ENCODE data around the gene PTGFR.
A peak's percentile ranks its signal among the peaks of the same experiment; 100 is the strongest.

Gene PTGFR

GRCh38 chr1:78492386-78492950, 1.7 kb downstream of the PTGFR start:
- peak overlapping the region; percentile 85 for H3K27ac ChIP-seq
- TF ChIP-seq CTCF (conservative IDR thresholded peaks at IDR 0.05) = no peak

GRCh38 chr1:78493451-78493850, 2.7 kb downstream of the PTGFR start:
- no peak for TF ChIP-seq CTCF (conservative IDR thresholded peaks at IDR 0.05)
- no peak overlapping the region; the same call in 1 of the 2 replicates for H3K27ac ChIP-seq

GRCh38 chr1:78497201-78497600, 6.4 kb downstream of the PTGFR start:
- no peak for TF ChIP-seq CTCF (conservative IDR thresholded peaks at IDR 0.05)
- H3K27ac ChIP-seq = no peak overlapping the region

GRCh38 chr1:78500529-78500928, 9.8 kb downstream of the PTGFR start:
- H3K27ac ChIP-seq = peak overlapping the region; percentile 84
- TF ChIP-seq CTCF (conservative IDR thresholded peaks at IDR 0.05) = no peak

- no peak for TF ChIP-seq CTCF (conservative IDR thresholded peaks at IDR 0.05)
- H3K27ac ChIP-seq = peak overlapping the region; percentile 84
Observed at GRCh38 chr1:78501203-78501602, 10.4 kb downstream of the PTGFR start.

GRCh38 chr1:78511334-78511733, 20.6 kb downstream of the PTGFR start:
- H3K27ac ChIP-seq = no peak overlapping the region
- no peak for TF ChIP-seq CTCF (conservative IDR thresholded peaks at IDR 0.05)

GRCh38 chr1:78516716-78517115, 25.9 kb downstream of the PTGFR start:
- no peak for TF ChIP-seq CTCF (conservative IDR thresholded peaks at IDR 0.05)
- H3K27ac ChIP-seq = no peak overlapping the region
